ENCODE measurements around the gene SCAMP3. TPM values are rescaled to one million over a fixed set of nuclear protein-coding genes. Genes with fewer than 3 reads are reported as not detected.
"Not testable (repeated sequence)": the region's sequence is repeated elsewhere in the genome, so short reads cannot be mapped to it uniquely, and the experiment has no call there.

The SCAMP3 gene
- total RNA-seq, 2 experiments from 2014 or later: 82.0 to 108 TPM

GRCh38 chr1:155246796-155247195, 15.4 kb downstream of the SCAMP3 start:
- H3K4me3 Mint-ChIP-seq; ATAC-seq; H3K9me3 Mint-ChIP-seq (ENCODE audit: low read depth); H3K27ac Mint-ChIP-seq; DNase-seq; H3K27me3 Mint-ChIP-seq; H3K36me3 Mint-ChIP-seq: not testable (repeated sequence)
- CTCF ChIA-PET: interaction anchor here (1.2 to 6.5 kb wide), 3 partner anchors 13 to 76 kb away, joined by 3 to 97 read pairs (median 40); partner anchors contain the start of genes FDPS and SCAMP3
- peaks cover 41% of the 10 kb centered on the region for H3K4me1 Mint-ChIP-seq

- Mint-ChIP-seq H3K36me3 (peaks cover 9% of the 10 kb centered on the region), H3K27me3 (peaks cover 3% of the 10 kb centered on the region), H3K4me3 (peak overlapping the region; percentile 74), H3K27ac (peak overlapping the region; percentile 98), H3K4me1 (peaks cover 49% of the 10 kb centered on the region), H3K9me3 (ENCODE audit: low read depth) (no peaks in the 10 kb centered on the region)
- ATAC-seq: no peak
- CTCF ChIA-PET: interaction anchor here (0.5 to 6.5 kb wide), 9 partner anchors 8 to 284 kb away, joined by 3 to 40 read pairs (median 4); partner anchors contain the start of gene SCAMP3
- DNase-seq: no peak
Measured at GRCh38 chr1:155245163-155245524, 17.0 kb downstream of the SCAMP3 start.

- H3K27me3 Mint-ChIP-seq: peaks cover 3% of the 10 kb centered on the region
- H3K9me3 Mint-ChIP-seq (ENCODE audit: low read depth): no peaks in the 10 kb centered on the region
- peak overlapping the region; percentile 74 for H3K4me3 Mint-ChIP-seq
- CTCF ChIA-PET: interaction anchor here (0.5 to 6.5 kb wide), 15 partner anchors 8 to 283 kb away, joined by 3 to 41 read pairs (median 4); partner anchors contain the start of genes KRTCAP2, MTX1, SCAMP3 and THBS3
- peaks cover 51% of the 10 kb centered on the region for H3K4me1 Mint-ChIP-seq
- peak; percentile 100 for DNase-seq
- peak overlapping the region; percentile 98 for H3K27ac Mint-ChIP-seq
- H3K36me3 Mint-ChIP-seq: peaks cover 9% of the 10 kb centered on the region
- ATAC-seq: peak; percentile 97
Measured at GRCh38 chr1:155244368-155245162, 17.6 kb downstream of the SCAMP3 start.

- ATAC-seq (no peak), DNase-seq (no peak)
- peak overlapping the region; percentile 74 for H3K4me3 Mint-ChIP-seq
- peaks cover 3% of the 10 kb centered on the region for H3K27me3 Mint-ChIP-seq
- no peaks in the 10 kb centered on the region for H3K9me3 Mint-ChIP-seq (ENCODE audit: low read depth)
- peak overlapping the region; percentile 98 for H3K27ac Mint-ChIP-seq
- CTCF ChIA-PET: interaction anchor here (1.8 to 6.5 kb wide), 6 partner anchors 8 to 80 kb away, joined by 7 to 41 read pairs (median 16); partner anchors contain the start of genes KRTCAP2, MTX1 and THBS3
- H3K36me3 Mint-ChIP-seq: peaks cover 11% of the 10 kb centered on the region
- peaks cover 52% of the 10 kb centered on the region for H3K4me1 Mint-ChIP-seq
Measured at GRCh38 chr1:155242805-155243358, 19.3 kb downstream of the SCAMP3 start.

DNA sequence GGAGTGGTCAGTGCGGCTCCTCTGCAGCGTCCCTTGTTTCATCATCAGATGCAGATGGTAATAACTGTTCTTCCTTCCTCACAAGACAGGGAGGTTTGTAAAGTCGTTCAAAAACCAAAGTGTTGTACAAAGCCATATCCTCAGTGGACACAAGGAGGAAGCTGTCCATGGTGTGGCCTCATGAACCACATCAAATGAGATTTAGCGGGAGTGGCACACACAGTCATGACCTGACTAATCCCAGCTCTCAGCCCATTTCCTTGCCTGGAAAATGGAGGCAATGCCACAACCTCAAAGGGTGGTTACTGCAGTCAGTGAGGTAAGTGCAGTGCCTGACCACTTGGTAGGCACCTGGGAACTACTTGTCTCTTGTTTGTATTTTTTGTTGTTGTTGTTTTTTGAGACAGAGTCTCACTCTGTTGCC, 20.3 kb downstream of the SCAMP3 start:
- CTCF ChIA-PET: interaction anchor here (0.6 to 6.5 kb wide), 9 partner anchors 9 to 1585 kb away, joined by 3 to 41 read pairs (median 5); partner anchors contain the start of genes KRTCAP2, MTX1, SCAMP3 and THBS3
- H3K27ac Mint-ChIP-seq: peak overlapping the region; percentile 86
- H3K4me3 Mint-ChIP-seq: peak overlapping the region; percentile 46
- DNase-seq (no peak), ATAC-seq (no peak)
- peaks cover 14% of the 10 kb centered on the region for H3K36me3 Mint-ChIP-seq
- peaks cover 3% of the 10 kb centered on the region for H3K27me3 Mint-ChIP-seq
- H3K4me1 Mint-ChIP-seq: peaks cover 52% of the 10 kb centered on the region
- H3K9me3 Mint-ChIP-seq (ENCODE audit: low read depth): no peaks in the 10 kb centered on the region

- Mint-ChIP-seq H3K36me3 (peaks cover 16% of the 10 kb centered on the region), H3K4me3 (peak overlapping the region; percentile 84), H3K9me3 (ENCODE audit: low read depth) (no peaks in the 10 kb centered on the region), H3K27me3 (peaks cover 3% of the 10 kb centered on the region), H3K4me1 (peaks cover 52% of the 10 kb centered on the region), H3K27ac (peak overlapping the region; percentile 86)
- DNase-seq (peak; percentile 87), ATAC-seq (peak; percentile 32)
- CTCF ChIA-PET: interaction anchor here (0.6 to 5.4 kb wide), 9 partner anchors 9 to 1584 kb away, joined by 3 to 41 read pairs (median 4); partner anchors contain the start of genes KRTCAP2, MTX1, SCAMP3 and THBS3
Measured at GRCh38 chr1:155241069-155241679, 21.0 kb downstream of the SCAMP3 start.

GRCh38 chr1:155236451-155236850, 25.7 kb downstream of the SCAMP3 start:
- Mint-ChIP-seq H3K27ac (no peak overlapping the region), H3K4me1 (peaks cover 28% of the 10 kb centered on the region), H3K4me3 (no peak overlapping the region), H3K27me3 (no peaks in the 10 kb centered on the region), H3K9me3 (ENCODE audit: low read depth) (no peaks in the 10 kb centered on the region), H3K36me3 (peaks cover 19% of the 10 kb centered on the region)
- CTCF ChIA-PET: interaction anchor here (1.0 to 1.1 kb wide), 3 partner anchors 8 to 15 kb away, joined by 3 to 6 read pairs (median 4); no protein-coding TSS in a partner anchor
- no peak for DNase-seq
- ATAC-seq: no peak

GRCh38 chr1:155235375-155235774, 26.8 kb downstream of the SCAMP3 start:
- CTCF ChIA-PET: interaction anchor here (1.0 kb wide), 1 partner anchor 8 kb away, joined by 4 read pairs; no protein-coding TSS in a partner anchor
- Mint-ChIP-seq H3K36me3 (peaks cover 17% of the 10 kb centered on the region), H3K4me1 (peaks cover 18% of the 10 kb centered on the region), H3K27ac (peak overlapping the region; percentile 70)
- H3K4me3 Mint-ChIP-seq; H3K27me3 Mint-ChIP-seq; DNase-seq; H3K9me3 Mint-ChIP-seq (ENCODE audit: low read depth); ATAC-seq: not testable (repeated sequence)

- H3K27ac Mint-ChIP-seq; CTCF ChIA-PET; H3K27me3 Mint-ChIP-seq; H3K4me3 Mint-ChIP-seq; H3K9me3 Mint-ChIP-seq (ENCODE audit: low read depth); ATAC-seq; DNase-seq: not testable (repeated sequence)
- H3K36me3 Mint-ChIP-seq: peaks cover 17% of the 10 kb centered on the region
- H3K4me1 Mint-ChIP-seq: peaks cover 12% of the 10 kb centered on the region
Measured at GRCh38 chr1:155233502-155233901, 28.7 kb downstream of the SCAMP3 start.

DNA sequence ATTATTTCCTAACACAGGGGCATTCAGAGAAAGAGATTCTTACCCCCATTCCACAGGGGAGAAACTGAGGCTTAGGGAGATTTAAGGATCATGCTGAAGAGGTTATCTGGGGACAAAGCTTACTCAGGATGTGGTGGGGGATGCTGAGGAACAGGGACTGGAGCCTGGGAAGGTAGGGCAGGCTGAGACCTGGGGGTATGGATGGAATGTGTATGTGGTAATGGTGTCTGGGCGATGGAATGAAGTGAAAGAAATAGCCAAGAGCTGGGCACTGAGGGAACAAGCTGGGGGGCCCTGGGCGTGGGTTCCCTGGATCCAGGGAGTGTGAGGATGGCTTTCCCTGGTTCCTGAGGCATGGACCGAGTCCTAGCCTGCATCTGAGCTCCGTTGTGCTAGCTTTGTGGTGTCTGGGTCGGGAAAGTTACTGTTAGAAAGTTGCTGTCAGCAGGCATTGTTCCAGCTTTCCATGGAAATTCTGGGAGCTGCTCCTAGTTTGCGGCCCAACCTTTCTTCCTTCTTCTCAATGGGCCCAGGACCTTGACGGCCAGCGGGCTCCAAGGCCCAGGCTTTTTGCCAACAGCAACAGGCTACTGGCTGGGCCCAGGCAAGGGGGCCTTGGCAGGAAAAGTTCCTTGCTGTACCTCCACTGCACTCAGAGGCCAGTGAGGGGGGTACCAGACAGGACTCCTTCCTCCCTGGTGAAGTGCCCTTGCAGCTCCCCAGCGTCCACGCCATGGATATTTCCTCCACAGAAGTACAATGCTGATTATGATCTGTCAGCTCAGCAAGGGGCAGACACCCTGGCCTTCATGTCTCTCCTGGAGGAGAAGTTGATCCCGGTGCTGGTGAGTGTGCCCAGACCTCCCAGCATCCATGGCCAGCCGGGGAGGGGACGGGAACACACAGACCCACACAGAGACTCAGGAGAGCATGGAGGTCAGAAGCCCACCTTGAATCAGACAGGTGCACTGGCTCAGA, 29.9 kb downstream of the SCAMP3 start:
- CTCF ChIA-PET: interaction anchor here (1.0 kb wide), 1 partner anchor 19 kb away, joined by 4 read pairs; no protein-coding TSS in a partner anchor
- H3K9me3 Mint-ChIP-seq (ENCODE audit: low read depth); H3K27me3 Mint-ChIP-seq; H3K27ac Mint-ChIP-seq; ATAC-seq; H3K4me3 Mint-ChIP-seq; DNase-seq: not testable (repeated sequence)
- H3K4me1 Mint-ChIP-seq: peaks cover 22% of the 10 kb centered on the region
- H3K36me3 Mint-ChIP-seq: peaks cover 15% of the 10 kb centered on the region

- CTCF ChIA-PET: interaction anchor here (1.0 kb wide), 1 partner anchor 20 kb away, joined by 4 read pairs; no protein-coding TSS in a partner anchor
- H3K4me1 Mint-ChIP-seq: peaks cover 29% of the 10 kb centered on the region
- H3K9me3 Mint-ChIP-seq (ENCODE audit: low read depth); H3K27ac Mint-ChIP-seq; H3K27me3 Mint-ChIP-seq; H3K4me3 Mint-ChIP-seq; DNase-seq; ATAC-seq: not testable (repeated sequence)
- H3K36me3 Mint-ChIP-seq: peaks cover 10% of the 10 kb centered on the region
Measured at GRCh38 chr1:155231302-155231701, 30.9 kb downstream of the SCAMP3 start.

- Mint-ChIP-seq H3K9me3 (ENCODE audit: low read depth) (no peaks in the 10 kb centered on the region), H3K36me3 (peaks cover 4% of the 10 kb centered on the region), H3K27ac (peak overlapping the region; percentile 98), H3K4me1 (peaks cover 41% of the 10 kb centered on the region), H3K4me3 (peak overlapping the region; percentile 98), H3K27me3 (no peaks in the 10 kb centered on the region)
- ATAC-seq (no peak), DNase-seq (no peak)
- CTCF ChIA-PET: interaction anchor here (1.1 to 6.8 kb wide), 11 partner anchors 8 to 96 kb away, joined by 3 to 77 read pairs (median 8); partner anchors contain the start of genes KRTCAP2, MTX1 and THBS3
Measured at GRCh38 chr1:155228096-155228427, 34.1 kb downstream of the SCAMP3 start.
